Right lobe of liver (tissue), 4 donors: ENCODE results near the gene CPTP.

ENCODE experiments used
- POLR2A ChIP-seq: fragments of 450-650 bp; IDR thresholded peaks from one replicate; pipeline ENCODE4 v1.6.1; 2017; ENCODE audit warnings: antibody characterized with exemption, mild to moderate bottlenecking
- TF ChIP-seq, protein P1 (sequence below), 4 donors: fragments of 200-600 bp in 3 of 4; fragments of 450-650 bp in 1 of 4; IDR thresholded peaks; one replicate each; pipeline versions ENCODE4 v1.5.1 to v1.8.0; 2016 to 2022; ENCODE audit warnings: antibody characterized with exemption in 4 of 4, mild to moderate bottlenecking in 2 of 4
- donor health status: DM: no; HTN: no; CAD: no.
- donor health status: DM: no; HTN: no; CAD: no.
- donor health status: DM: no; HTN: yes; CAD: no.

DNA sequence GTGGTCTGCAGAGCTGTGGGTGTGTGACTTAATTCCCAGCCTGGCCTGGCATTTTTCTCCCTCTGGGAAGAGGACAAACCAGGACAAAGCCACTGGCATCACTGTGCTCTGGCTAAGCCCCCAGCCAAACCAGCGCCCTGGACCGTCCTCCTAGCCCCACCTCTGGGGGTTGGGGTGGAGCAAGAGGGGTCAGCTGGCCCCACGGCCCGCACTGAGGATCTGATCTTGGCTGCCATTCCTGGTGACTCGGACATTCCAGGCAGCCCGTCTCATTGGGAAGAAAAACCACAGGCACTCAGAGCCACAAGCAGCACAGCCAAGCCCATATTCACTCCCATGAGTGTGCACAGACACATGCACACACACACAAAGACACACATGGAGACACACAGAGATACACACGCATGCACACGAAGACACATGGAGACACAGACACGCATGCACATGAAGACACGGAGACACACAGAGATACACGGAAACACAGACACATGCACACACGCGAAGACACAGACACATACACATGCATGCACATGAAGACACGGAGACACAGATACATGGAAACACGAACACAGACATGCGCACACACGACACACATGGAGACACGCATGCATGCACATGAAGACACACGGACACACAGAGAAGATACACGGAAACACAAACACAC is 36.0 kb downstream of the CPTP start:
- TF ChIP-seq, protein P1, sequence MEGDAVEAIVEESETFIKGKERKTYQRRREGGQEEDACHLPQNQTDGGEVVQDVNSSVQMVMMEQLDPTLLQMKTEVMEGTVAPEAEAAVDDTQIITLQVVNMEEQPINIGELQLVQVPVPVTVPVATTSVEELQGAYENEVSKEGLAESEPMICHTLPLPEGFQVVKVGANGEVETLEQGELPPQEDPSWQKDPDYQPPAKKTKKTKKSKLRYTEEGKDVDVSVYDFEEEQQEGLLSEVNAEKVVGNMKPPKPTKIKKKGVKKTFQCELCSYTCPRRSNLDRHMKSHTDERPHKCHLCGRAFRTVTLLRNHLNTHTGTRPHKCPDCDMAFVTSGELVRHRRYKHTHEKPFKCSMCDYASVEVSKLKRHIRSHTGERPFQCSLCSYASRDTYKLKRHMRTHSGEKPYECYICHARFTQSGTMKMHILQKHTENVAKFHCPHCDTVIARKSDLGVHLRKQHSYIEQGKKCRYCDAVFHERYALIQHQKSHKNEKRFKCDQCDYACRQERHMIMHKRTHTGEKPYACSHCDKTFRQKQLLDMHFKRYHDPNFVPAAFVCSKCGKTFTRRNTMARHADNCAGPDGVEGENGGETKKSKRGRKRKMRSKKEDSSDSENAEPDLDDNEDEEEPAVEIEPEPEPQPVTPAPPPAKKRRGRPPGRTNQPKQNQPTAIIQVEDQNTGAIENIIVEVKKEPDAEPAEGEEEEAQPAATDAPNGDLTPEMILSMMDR (IDR thresholded peaks at IDR 0.05): no peak
- no peak for TF ChIP-seq POLR2A
